PC-3 (cell line): ENCODE results near the gene RRM2. TPM values are rescaled to one million over a fixed set of nuclear protein-coding genes. Genes with fewer than 3 reads are reported as not detected.
A peak's percentile ranks its signal among the peaks of the same experiment; 100 is the strongest.

Experiments
- ATAC-seq: fragments of 200-7000 bp; cut with Tn5 transposase; 2 replicates; pipeline ENCODE4 v1.9.1; 2020; ENCODE audit warnings: mild to moderate bottlenecking, moderate library complexity
- BruUV-seq: library from RNA; stranded (reverse); fragments of 400-500 nt; replicated peaks from 2 replicates; lab custom pipeline; 2021; lab: Mats Ljungman, UMichigan
- CTCF ChIA-PET: fragments of 300-600 bp; sonication (Branson Sonifier 250); formaldehyde crosslinking; loops from one replicate; lab custom pipeline; 2022; ENCODE audit warnings: antibody characterized with exemption; lab: Charles Lee
- POLR2A ChIA-PET: fragments of 300-600 bp; sonication (Branson Sonifier 250); formaldehyde crosslinking; loops from one replicate; lab custom pipeline; 2022; ENCODE audit warnings: antibody characterized with exemption; ENCODE audit not compliant: unreplicated experiment; lab: Charles Lee
- DNase-seq: peaks from one replicate; pipeline ENCODE4 v3.0.0-alpha.2; 2015
- H2AFZ ChIP-seq: fragments of 300-600 bp; sonication (generic); 2 replicates; pipeline ENCODE4 v1.6.0; 2016; ENCODE audit warnings: antibody characterized with exemption, low read length
- H3F3A ChIP-seq: fragments of 300-600 bp; sonication (generic); one replicate; pipeline ENCODE4 v1.6.0; 2017; ENCODE audit warnings: antibody characterized with exemption, low read length, control low read depth, mild to moderate bottlenecking; ENCODE audit not compliant: unreplicated experiment
- H3K27ac ChIP-seq: fragments of 300-600 bp; sonication (generic); 2 replicates; pipeline ENCODE4 v1.5.1; 2016; ENCODE audit warnings: mild to moderate bottlenecking, low read length
- H3K27me3 ChIP-seq: fragments of 300-600 bp; sonication (generic); 2 replicates; pipeline ENCODE4 v1.6.1; 2016; ENCODE audit warnings: low read length, mixed read lengths
- H3K36me3 ChIP-seq: fragments of 300-600 bp; sonication (generic); 2 replicates; pipeline ENCODE4 v1.6.1; 2016; ENCODE audit warnings: low read depth, mixed run types, low read length, mixed read lengths
- H3K4me1 ChIP-seq: fragments of 300-600 bp; sonication (generic); 2 replicates; pipeline ENCODE4 v1.5.1; 2016; ENCODE audit warnings: low read length; ENCODE audit not compliant: insufficient read depth
- H3K4me2 ChIP-seq: fragments of 300-600 bp; sonication (generic); 2 replicates; pipeline ENCODE4 v1.6.0; 2016; ENCODE audit warnings: low read length
- H3K4me3 ChIP-seq: fragments of 300-600 bp; sonication (generic); 2 replicates; pipeline ENCODE4 v1.5.1; 2016; ENCODE audit warnings: mild to moderate bottlenecking, low read length, mixed read lengths
- H3K79me2 ChIP-seq: fragments of 300-600 bp; sonication (generic); 2 replicates; pipeline ENCODE4 v1.6.1; 2017; ENCODE audit warnings: low read length, mixed read lengths
- H3K9ac ChIP-seq: fragments of 300-600 bp; sonication (generic); 2 replicates; pipeline ENCODE4 v1.6.0; 2016; ENCODE audit warnings: mild to moderate bottlenecking, low read length
- H3K9me2 ChIP-seq: fragments of 300-600 bp; sonication (generic); replicated peaks from 2 replicates; pipeline ENCODE4 v1.6.1; 2016; ENCODE audit warnings: mixed run types, low read length, mixed read lengths
- H3K9me3 ChIP-seq: fragments of 300-600 bp; sonication (generic); 2 replicates; pipeline ENCODE4 v1.6.1; 2016; ENCODE audit warnings: low read length, mixed read lengths
- H4K20me1 ChIP-seq: fragments of 300-600 bp; sonication (generic); 2 replicates; pipeline ENCODE4 v1.6.1; 2016; ENCODE audit warnings: low read length, mixed read lengths
- EZH2 ChIP-seq: fragments of 300-600 bp; sonication (generic); IDR thresholded peaks from one replicate; pipeline ENCODE4 v1.6.1; 2017; ENCODE audit warnings: antibody characterized with exemption, mild to moderate bottlenecking, low read length; ENCODE audit not compliant: unreplicated experiment
- EZH2phosphoT487 ChIP-seq: fragments of 300-600 bp; sonication (generic); IDR thresholded peaks from 2 replicates; pipeline ENCODE4 v1.6.1; 2018; ENCODE audit warnings: mild to moderate bottlenecking, antibody characterized with exemption, low read length, borderline replicate concordance
- intact Hi-C: fragments of 100-400 bp; cut with micrococcal nuclease; formaldehyde crosslinking; loops from 2 replicates; pipeline ENCODE4 v1.9.0; 2023
- total RNA-seq: library from RNA; depleted of rRNA; stranded (reverse); fragments of >200 nt; gene quantifications from 2 replicates; pipeline ENCODE4 v1.2.3, GENCODE V29; 2014
- TF ChIP-seq, protein P1 (sequence below): fragments of 300-600 bp; sonication (generic); conservative IDR thresholded peaks from 2 replicates; pipeline ENCODE4 v1.5.1; 2017; ENCODE audit warnings: antibody characterized with exemption, low read depth, mild to moderate bottlenecking, low read length

RRM2 gene
- total RNA-seq, 1 experiment from 2014 or later, result 282 TPM

DNA sequence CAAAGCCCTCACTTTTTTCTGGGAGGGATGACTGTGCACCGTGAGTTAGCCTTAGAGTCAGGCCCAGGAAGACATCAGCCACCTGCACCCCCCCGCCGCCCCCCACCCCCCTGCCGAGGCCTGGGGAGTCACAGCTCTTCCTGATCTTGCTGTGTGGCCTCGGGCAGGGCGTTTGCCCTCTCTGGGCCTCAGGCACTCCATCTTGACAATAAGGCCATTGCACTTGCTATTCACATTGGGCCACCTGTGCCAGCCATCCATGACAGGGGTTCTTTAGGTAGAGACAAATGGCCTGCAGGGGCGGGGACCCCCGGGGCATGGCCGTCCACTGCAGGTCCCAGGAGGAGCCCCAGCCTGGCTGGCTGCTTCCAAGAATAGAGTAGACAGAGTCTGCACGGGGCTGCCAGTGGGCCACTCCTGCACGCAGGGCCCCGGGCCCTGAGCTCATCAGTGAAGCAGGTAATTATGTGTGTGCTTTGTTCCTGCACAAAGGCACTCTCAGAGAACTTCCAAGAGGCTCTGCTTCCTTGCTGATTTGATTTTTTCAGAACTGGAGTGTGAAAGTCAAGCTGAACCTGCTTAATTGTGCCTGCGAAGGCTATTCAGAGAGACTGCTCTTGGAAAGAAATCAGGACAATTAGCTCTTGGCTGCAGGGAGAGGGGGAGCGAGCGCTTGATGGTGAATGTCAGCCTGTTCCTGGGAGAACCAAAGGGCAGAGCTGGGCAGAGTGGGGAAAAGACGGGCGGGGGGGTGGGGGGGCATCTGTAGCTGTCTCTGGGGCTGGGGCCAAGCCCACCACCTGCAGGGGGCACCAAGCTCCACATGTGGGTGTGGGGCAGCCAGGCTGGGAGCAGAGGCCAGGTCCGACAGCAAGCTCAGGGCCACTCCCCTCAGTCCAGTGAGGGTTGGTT, 40.3 kb downstream of the RRM2 start:
- ATAC-seq (peak; percentile 27; the same call in 1 of the 2 replicates), DNase-seq (no peak)
- H2AFZ ChIP-seq, result no peak overlapping the region
- H3K9me3 ChIP-seq, result no peaks in the 10 kb centered on the region
- no peaks in the 10 kb centered on the region for H3K9me2 ChIP-seq
- no peaks in the 10 kb centered on the region for H3K36me3 ChIP-seq
- H3K79me2 ChIP-seq, result no peaks in the 10 kb centered on the region
- no peak overlapping the region for H3K27ac ChIP-seq
- H3K4me2 ChIP-seq, result no peak overlapping the region
- H3K27me3 ChIP-seq, result no peaks in the 10 kb centered on the region
- BruUV-seq, result no TSS peak
- CTCF ChIA-PET, result interaction anchor here (0.6 to 1.4 kb wide), 2 partner anchors 148 to 272 kb away, joined by 3 read pairs; no protein-coding TSS in a partner anchor
- H3K4me3 ChIP-seq, result no peak overlapping the region
- H3K4me1 ChIP-seq, result peaks cover 4% of the 10 kb centered on the region; the same call in 1 of the 2 replicates
- no peaks in the 10 kb centered on the region for H3F3A ChIP-seq
- H3K9ac ChIP-seq, result no peak overlapping the region
- intact Hi-C loops, result no loop called here
- POLR2A ChIA-PET, result no interaction called here
- H4K20me1 ChIP-seq, result no peaks in the 10 kb centered on the region
- TF ChIP-seq, protein P1, sequence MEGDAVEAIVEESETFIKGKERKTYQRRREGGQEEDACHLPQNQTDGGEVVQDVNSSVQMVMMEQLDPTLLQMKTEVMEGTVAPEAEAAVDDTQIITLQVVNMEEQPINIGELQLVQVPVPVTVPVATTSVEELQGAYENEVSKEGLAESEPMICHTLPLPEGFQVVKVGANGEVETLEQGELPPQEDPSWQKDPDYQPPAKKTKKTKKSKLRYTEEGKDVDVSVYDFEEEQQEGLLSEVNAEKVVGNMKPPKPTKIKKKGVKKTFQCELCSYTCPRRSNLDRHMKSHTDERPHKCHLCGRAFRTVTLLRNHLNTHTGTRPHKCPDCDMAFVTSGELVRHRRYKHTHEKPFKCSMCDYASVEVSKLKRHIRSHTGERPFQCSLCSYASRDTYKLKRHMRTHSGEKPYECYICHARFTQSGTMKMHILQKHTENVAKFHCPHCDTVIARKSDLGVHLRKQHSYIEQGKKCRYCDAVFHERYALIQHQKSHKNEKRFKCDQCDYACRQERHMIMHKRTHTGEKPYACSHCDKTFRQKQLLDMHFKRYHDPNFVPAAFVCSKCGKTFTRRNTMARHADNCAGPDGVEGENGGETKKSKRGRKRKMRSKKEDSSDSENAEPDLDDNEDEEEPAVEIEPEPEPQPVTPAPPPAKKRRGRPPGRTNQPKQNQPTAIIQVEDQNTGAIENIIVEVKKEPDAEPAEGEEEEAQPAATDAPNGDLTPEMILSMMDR, result no peak
- TF ChIP-seq EZH2, result no peak
- TF ChIP-seq EZH2phosphoT487, result no peak

DNA sequence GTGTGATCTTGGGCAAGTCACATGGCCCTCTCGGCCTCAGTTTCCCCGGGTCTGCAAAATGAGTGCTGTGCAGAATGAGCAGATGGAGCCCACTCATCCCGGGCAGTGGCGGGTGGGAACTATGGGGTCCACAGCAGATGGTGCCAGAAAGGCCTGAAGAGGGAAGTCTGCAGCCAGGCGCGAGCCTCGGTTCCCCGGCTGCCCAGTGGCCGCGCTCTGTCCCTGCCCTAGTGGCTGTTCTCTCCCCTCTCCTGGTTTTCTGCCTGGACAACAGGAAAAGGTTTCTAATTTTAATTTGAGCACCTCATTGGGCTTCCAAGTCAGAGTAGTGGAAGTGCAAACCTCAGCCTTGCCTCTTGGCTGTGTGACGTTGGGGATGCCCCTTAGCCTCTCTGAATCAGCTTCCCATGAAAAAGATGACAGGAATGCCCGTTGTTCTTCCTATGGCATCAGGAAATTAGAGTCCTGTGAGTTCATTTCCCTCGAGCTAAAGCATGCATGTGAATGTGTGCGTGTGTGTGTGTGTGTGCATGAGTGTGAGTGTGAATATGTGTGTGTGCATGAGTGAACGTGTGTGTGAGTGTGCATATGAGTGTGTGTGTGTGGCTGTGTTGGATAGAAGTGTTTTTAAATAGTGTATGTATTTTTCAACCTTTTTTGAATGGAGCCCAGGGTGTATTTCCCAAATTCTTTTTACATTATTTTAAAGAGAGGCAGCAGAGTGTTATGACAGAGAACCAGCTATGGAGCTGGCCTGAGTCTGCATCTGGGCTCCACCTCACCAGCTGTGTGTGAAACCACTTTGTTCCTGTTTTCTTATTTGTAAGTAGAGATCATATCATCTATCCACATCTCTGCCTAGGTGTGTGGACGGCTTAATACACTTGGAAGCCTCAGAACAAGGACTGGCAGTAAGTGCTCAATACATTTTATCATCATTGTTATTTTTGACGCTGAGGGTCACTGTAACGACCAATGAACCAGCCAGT, 41.3 kb downstream of the RRM2 start:
- H2AFZ ChIP-seq, result no peak overlapping the region
- H3K4me1 ChIP-seq, result peaks cover 4% of the 10 kb centered on the region; the same call in 1 of the 2 replicates
- no peaks in the 10 kb centered on the region for H3F3A ChIP-seq
- H3K9me2 ChIP-seq, result no peaks in the 10 kb centered on the region
- H3K9me3 ChIP-seq, result no peaks in the 10 kb centered on the region
- DNase-seq (peak; percentile 19), ATAC-seq (0 out of 2 replicates have a peak, but pooled peaks have one; percentile 28)
- BruUV-seq, result no TSS peak
- CTCF ChIA-PET, result interaction anchor here (1.4 kb wide), 1 partner anchor 271 kb away, joined by 3 read pairs; no protein-coding TSS in a partner anchor
- H3K27me3 ChIP-seq, result no peaks in the 10 kb centered on the region
- TF ChIP-seq, protein P1, result no peak
- no peak for TF ChIP-seq EZH2phosphoT487
- TF ChIP-seq EZH2, result no peak
- POLR2A ChIA-PET, result interaction anchor here (0.5 kb wide), 1 partner anchor 235 kb away, joined by 3 read pairs; no protein-coding TSS in a partner anchor
- intact Hi-C loops, result no loop called here
- no peaks in the 10 kb centered on the region for H3K36me3 ChIP-seq
- H3K27ac ChIP-seq, result no peak overlapping the region
- H3K79me2 ChIP-seq, result no peaks in the 10 kb centered on the region
- H3K4me3 ChIP-seq, result no peak overlapping the region
- H3K4me2 ChIP-seq, result no peak overlapping the region
- no peak overlapping the region for H3K9ac ChIP-seq
- H4K20me1 ChIP-seq, result no peaks in the 10 kb centered on the region
